ENCODE results near the gene CDC42SE2.
"Not testable (repeated sequence)": the region's sequence is repeated elsewhere in the genome, so short reads cannot be mapped to it uniquely, and the experiment has no call there.

The CDC42SE2 gene

DNA sequence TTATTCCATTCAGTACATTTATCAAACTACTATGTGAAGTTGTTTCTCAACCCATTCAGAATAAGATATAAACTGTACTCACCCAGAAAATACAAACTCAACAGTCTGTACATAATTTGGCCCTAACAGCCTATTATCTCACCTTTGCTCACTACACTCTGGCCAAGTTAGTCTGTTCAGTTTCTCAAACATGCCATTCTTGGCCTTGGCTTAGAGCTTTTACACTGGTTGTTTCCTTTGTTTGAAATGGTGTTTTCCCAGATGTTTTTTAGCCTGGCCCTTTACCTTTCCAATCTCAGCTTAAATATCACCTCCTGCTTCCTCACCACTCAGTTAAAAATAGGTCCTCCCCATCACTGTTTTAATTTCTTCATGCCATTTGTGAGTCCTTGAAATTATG lies 13.6 kb downstream of the CDC42SE2 start:
- Histone ChIP-seq H2AK5ac (ENCODE audit: low read depth, low read length) (no peak overlapping the region), H2BK120ac (ENCODE audit: low read depth, low read length) (no peak overlapping the region), H2AFZ (ENCODE audit: low read length) (no peak overlapping the region), H2BK12ac (ENCODE audit: low read length) (no peak overlapping the region), H3K18ac (ENCODE audit: low read length) (no peak overlapping the region), H3K4ac (ENCODE audit: low read length) (no peak overlapping the region), H3K4me3 (ENCODE audit: low read length in 2 of 2) (no peak overlapping the region), H2BK5ac (ENCODE audit: low read length) (no peak overlapping the region), H3K9ac (ENCODE audit: low read depth, low read length, poor library complexity) (no peak overlapping the region), H3K9me3 (replicated peaks in 1 of 2; ENCODE audit: control insufficient read depth in 2 of 2, insufficient read depth in 1 of 2, low read depth in 1 of 2, low read length in 2 of 2) (no peaks in the 10 kb centered on the region), H3K27me3 (ENCODE audit: control insufficient read depth in 3 of 3, insufficient read depth in 3 of 3, low read depth in 1 of 3, low read length in 3 of 3) (no peaks in the 10 kb centered on the region), H3K27ac (replicated peaks; ENCODE audit: low read length) (no peak overlapping the region), H3K23ac (ENCODE audit: low read depth, low read length, poor library complexity) (no peak overlapping the region), H3K4me1 (ENCODE audit: control insufficient read depth in 2 of 2, insufficient read depth in 1 of 2, low read depth in 1 of 2, low read length in 2 of 2) (no peaks in the 10 kb centered on the region), H3K14ac (ENCODE audit: low read length) (no peak overlapping the region), H2BK15ac (ENCODE audit: low read length) (no peak overlapping the region), H3K4me2 (ENCODE audit: insufficient read depth, low read length, poor library complexity, severe bottlenecking) (no peak overlapping the region), H3K36me3 (replicated peaks in 1 of 2; ENCODE audit: control insufficient read depth in 2 of 2, insufficient read depth in 2 of 2, low read length in 2 of 2) (no peaks in the 10 kb centered on the region), H4K91ac (ENCODE audit: low read depth, low read length, poor library complexity) (no peak overlapping the region), H3K79me1 (ENCODE audit: low read depth, low read length) (peaks cover 5% of the 10 kb centered on the region), H4K8ac (ENCODE audit: low read depth, low read length) (no peak overlapping the region)
- no peak for DNase-seq (ENCODE audit: low spot score)

DNA sequence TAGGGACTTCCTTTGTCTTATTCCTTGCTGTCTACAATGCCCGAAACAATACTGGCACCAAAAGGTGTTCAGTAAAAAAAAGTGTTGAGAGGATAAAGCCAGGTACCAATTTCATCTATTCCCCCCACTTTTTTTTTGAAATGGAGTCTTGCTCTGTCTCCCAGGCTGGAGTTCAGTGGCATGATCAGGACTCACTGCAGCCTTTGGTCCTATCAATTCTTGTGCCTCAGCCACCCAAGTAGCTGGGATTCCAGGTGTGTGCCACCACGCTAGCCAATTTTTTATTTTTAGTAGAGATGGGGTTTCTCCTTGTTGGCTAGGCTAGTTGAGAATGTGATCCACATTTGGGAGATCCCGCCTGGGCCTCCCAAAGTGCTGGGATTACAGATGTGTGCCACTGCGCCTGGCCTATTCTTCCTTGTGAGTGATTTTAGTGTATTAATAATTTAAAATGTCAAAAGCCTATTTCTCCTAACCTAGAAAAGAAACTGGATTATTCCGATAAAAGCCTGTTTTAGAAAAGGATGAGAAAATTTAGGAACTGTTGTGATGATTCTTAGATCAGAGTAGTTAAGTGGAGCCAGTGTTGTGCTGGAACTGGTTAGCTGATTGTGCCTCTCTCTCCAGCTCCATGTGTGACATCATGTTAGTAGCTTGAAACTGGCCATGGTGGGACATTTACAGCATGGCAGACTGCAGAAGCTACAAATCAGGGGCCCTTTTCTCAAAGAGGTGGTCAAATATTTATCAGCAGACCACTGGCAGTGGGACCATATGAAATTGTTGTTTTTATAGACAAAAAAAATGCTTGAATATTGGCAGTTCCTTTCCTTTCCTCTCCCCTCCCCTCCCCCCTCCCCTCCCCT lies 14.3 kb downstream of the CDC42SE2 start:
- DNase-seq (ENCODE audit: low spot score), result no peak
- H3K27me3 ChIP-seq (ENCODE audit: control insufficient read depth in 3 of 3, insufficient read depth in 3 of 3, low read depth in 1 of 3, low read length in 3 of 3), result no peaks in the 10 kb centered on the region

GRCh38 chr5:131278741-131279124 lies 14.9 kb downstream of the CDC42SE2 start:
- H3K27ac ChIP-seq (replicated peaks; ENCODE audit: low read length); H4K91ac ChIP-seq (ENCODE audit: low read depth, low read length, poor library complexity); H2BK12ac ChIP-seq (ENCODE audit: low read length); H3K4me2 ChIP-seq (ENCODE audit: insufficient read depth, low read length, poor library complexity, severe bottlenecking); H2BK15ac ChIP-seq (ENCODE audit: low read length); H2AK5ac ChIP-seq (ENCODE audit: low read depth, low read length); DNase-seq (ENCODE audit: low spot score); H3K14ac ChIP-seq (ENCODE audit: low read length); H2BK5ac ChIP-seq (ENCODE audit: low read length); H3K27me3 ChIP-seq (ENCODE audit: control insufficient read depth in 3 of 3, insufficient read depth in 3 of 3, low read depth in 1 of 3, low read length in 3 of 3); H3K4me1 ChIP-seq (ENCODE audit: control insufficient read depth in 2 of 2, insufficient read depth in 1 of 2, low read depth in 1 of 2, low read length in 2 of 2); H3K36me3 ChIP-seq (replicated peaks in 1 of 2; ENCODE audit: control insufficient read depth in 2 of 2, insufficient read depth in 2 of 2, low read length in 2 of 2); H3K4me3 ChIP-seq (ENCODE audit: low read length in 2 of 2); H3K4ac ChIP-seq (ENCODE audit: low read length); H3K79me1 ChIP-seq (ENCODE audit: low read depth, low read length); H2AFZ ChIP-seq (ENCODE audit: low read length); H3K23ac ChIP-seq (ENCODE audit: low read depth, low read length, poor library complexity); H4K8ac ChIP-seq (ENCODE audit: low read depth, low read length); H3K18ac ChIP-seq (ENCODE audit: low read length); H3K9me3 ChIP-seq (replicated peaks in 1 of 2; ENCODE audit: control insufficient read depth in 2 of 2, insufficient read depth in 1 of 2, low read depth in 1 of 2, low read length in 2 of 2); H3K9ac ChIP-seq (ENCODE audit: low read depth, low read length, poor library complexity); H2BK120ac ChIP-seq (ENCODE audit: low read depth, low read length): not testable (repeated sequence)
- no CpG with 5 or more reads among the region's 6 CpGs for WGBS, 2 donors (ENCODE audit: extremely low coverage in 2 of 2, insufficient read length in 2 of 2, insufficient replicate concordance in 1 of 2)

More for the DNA sequence above, 14.3 kb downstream of the CDC42SE2 start:
- H4K91ac ChIP-seq (ENCODE audit: low read depth, low read length, poor library complexity), result no peak overlapping the region
- H3K9ac ChIP-seq (ENCODE audit: low read depth, low read length, poor library complexity), result no peak overlapping the region
- no peak overlapping the region for H2AK5ac ChIP-seq (ENCODE audit: low read depth, low read length)
- no peak overlapping the region for H2BK15ac ChIP-seq (ENCODE audit: low read length)
- no peak overlapping the region for H2AFZ ChIP-seq (ENCODE audit: low read length)
- H3K4me1 ChIP-seq (ENCODE audit: control insufficient read depth in 2 of 2, insufficient read depth in 1 of 2, low read depth in 1 of 2, low read length in 2 of 2), result no peaks in the 10 kb centered on the region
- H3K79me1 ChIP-seq (ENCODE audit: low read depth, low read length), result peaks cover 5% of the 10 kb centered on the region
- H3K9me3 ChIP-seq (replicated peaks in 1 of 2; ENCODE audit: control insufficient read depth in 2 of 2, insufficient read depth in 1 of 2, low read depth in 1 of 2, low read length in 2 of 2), result no peaks in the 10 kb centered on the region
- no peaks in the 10 kb centered on the region for H3K36me3 ChIP-seq (replicated peaks in 1 of 2; ENCODE audit: control insufficient read depth in 2 of 2, insufficient read depth in 2 of 2, low read length in 2 of 2)
- H2BK12ac ChIP-seq (ENCODE audit: low read length), result no peak overlapping the region
- no peak overlapping the region for H2BK120ac ChIP-seq (ENCODE audit: low read depth, low read length)
- no peak overlapping the region for H3K23ac ChIP-seq (ENCODE audit: low read depth, low read length, poor library complexity)
- no peak overlapping the region for H2BK5ac ChIP-seq (ENCODE audit: low read length)
- H3K4me2 ChIP-seq (ENCODE audit: insufficient read depth, low read length, poor library complexity, severe bottlenecking), result no peak overlapping the region
- H3K14ac ChIP-seq (ENCODE audit: low read length), result no peak overlapping the region
- H3K18ac ChIP-seq (ENCODE audit: low read length), result no peak overlapping the region
- no peak overlapping the region for H3K4me3 ChIP-seq (ENCODE audit: low read length in 2 of 2)
- no peak overlapping the region for H4K8ac ChIP-seq (ENCODE audit: low read depth, low read length)
- H3K27ac ChIP-seq (replicated peaks; ENCODE audit: low read length), result no peak overlapping the region
- no CpG with 5 or more reads among the region's 5 CpGs for WGBS, 2 donors (ENCODE audit: extremely low coverage in 2 of 2, insufficient read length in 2 of 2, insufficient replicate concordance in 1 of 2)
- no peak overlapping the region for H3K4ac ChIP-seq (ENCODE audit: low read length)

- H3K4me3 ChIP-seq (ENCODE audit: low read length in 2 of 2), result no peak overlapping the region
- no peak overlapping the region for H2BK15ac ChIP-seq (ENCODE audit: low read length)
- peaks cover 5% of the 10 kb centered on the region for H3K79me1 ChIP-seq (ENCODE audit: low read depth, low read length)
- no CpG with 5 or more reads among the region's 1 CpG for WGBS, 2 donors (ENCODE audit: extremely low coverage in 2 of 2, insufficient read length in 2 of 2, insufficient replicate concordance in 1 of 2)
- H3K23ac ChIP-seq (ENCODE audit: low read depth, low read length, poor library complexity), result no peak overlapping the region
- H3K9ac ChIP-seq (ENCODE audit: low read depth, low read length, poor library complexity), result no peak overlapping the region
- H3K4ac ChIP-seq (ENCODE audit: low read length), result no peak overlapping the region
- no peak overlapping the region for H2BK12ac ChIP-seq (ENCODE audit: low read length)
- H4K91ac ChIP-seq (ENCODE audit: low read depth, low read length, poor library complexity), result no peak overlapping the region
- H3K14ac ChIP-seq (ENCODE audit: low read length), result no peak overlapping the region
- no peaks in the 10 kb centered on the region for H3K4me1 ChIP-seq (ENCODE audit: control insufficient read depth in 2 of 2, insufficient read depth in 1 of 2, low read depth in 1 of 2, low read length in 2 of 2)
- no peak overlapping the region for H2AFZ ChIP-seq (ENCODE audit: low read length)
- H2AK5ac ChIP-seq (ENCODE audit: low read depth, low read length), result no peak overlapping the region
- DNase-seq (ENCODE audit: low spot score), result no peak
- H2BK120ac ChIP-seq (ENCODE audit: low read depth, low read length), result no peak overlapping the region
- no peaks in the 10 kb centered on the region for H3K27me3 ChIP-seq (ENCODE audit: control insufficient read depth in 3 of 3, insufficient read depth in 3 of 3, low read depth in 1 of 3, low read length in 3 of 3)
- H2BK5ac ChIP-seq (ENCODE audit: low read length), result no peak overlapping the region
- H3K9me3 ChIP-seq (replicated peaks in 1 of 2; ENCODE audit: control insufficient read depth in 2 of 2, insufficient read depth in 1 of 2, low read depth in 1 of 2, low read length in 2 of 2), result no peaks in the 10 kb centered on the region
- H3K4me2 ChIP-seq (ENCODE audit: insufficient read depth, low read length, poor library complexity, severe bottlenecking), result no peak overlapping the region
- no peak overlapping the region for H3K27ac ChIP-seq (replicated peaks; ENCODE audit: low read length)
- no peaks in the 10 kb centered on the region for H3K36me3 ChIP-seq (replicated peaks in 1 of 2; ENCODE audit: control insufficient read depth in 2 of 2, insufficient read depth in 2 of 2, low read length in 2 of 2)
- H3K18ac ChIP-seq (ENCODE audit: low read length), result no peak overlapping the region
- H4K8ac ChIP-seq (ENCODE audit: low read depth, low read length), result no peak overlapping the region
Measured at GRCh38 chr5:131279204-131279603, 15.4 kb downstream of the CDC42SE2 start.
